H1 (cell line): ENCODE data around the gene MC5R. TPM values are rescaled to one million over a fixed set of nuclear protein-coding genes. Genes with fewer than 3 reads are reported as not detected.

Source experiments
- BCL11A ChIP-seq, 2 experiments: IDR thresholded peaks; one replicate each; pipeline ENCODE4 v1.6.1; 2011; ENCODE audit warnings: low read depth in 2 of 2, low read length in 2 of 2, mild to moderate bottlenecking in 2 of 2
- CEBPB ChIP-seq: IDR thresholded peaks from 2 replicates; pipeline ENCODE4 v1.6.1; 2012; ENCODE audit warnings: low read depth, low read length
- HDAC6 ChIP-seq: IDR thresholded peaks from one replicate; pipeline ENCODE4 v1.7.1; 2012; ENCODE audit warnings: low read depth, mild to moderate bottlenecking, inconsistent platforms, low read length, moderate library complexity
- MAFK ChIP-seq: IDR thresholded peaks from 2 replicates; pipeline ENCODE4 v1.6.1; 2012; ENCODE audit warnings: low read depth, mild to moderate bottlenecking, improper control_type of control experiment, low read length
- POLR2AphosphoS5 ChIP-seq: IDR thresholded peaks from 2 replicates; pipeline ENCODE4 v1.6.1; 2011; ENCODE audit warnings: low read depth, low read length
- SAP30 ChIP-seq: fragments of 300-600 bp; sonication (generic); IDR thresholded peaks from 2 replicates; pipeline ENCODE4 v1.7.1; 2012; ENCODE audit warnings: low read length, moderate library complexity, mild to moderate bottlenecking, inconsistent platforms; ENCODE audit not compliant: insufficient read depth, insufficient replicate concordance
- TAF1 ChIP-seq: IDR thresholded peaks from 2 replicates; pipeline ENCODE4 v1.6.1; 2011; ENCODE audit warnings: mild to moderate bottlenecking, low read depth, low read length
- YY1 ChIP-seq: IDR thresholded peaks from 2 replicates; pipeline ENCODE4 v1.6.1; 2011; ENCODE audit warnings: low read depth, mild to moderate bottlenecking, low read length
- polyA plus RNA-seq, 7 experiments: library from polyadenylated mRNA; depleted of rRNA in 3 of 7; stranded (reverse) in 5 of 7; unstranded in 2 of 7; fragments of >200 nt in 5 of 7; fragments of 200-250 nt in 2 of 7; gene quantifications; 1 replicate in 5 of 7; 2 replicates in 1 of 7; 4 replicates in 1 of 7; pipeline versions ENCODE4 v1.2.1 to v1.2.3, GENCODE V29; 2011 to 2013; ENCODE audit warnings: missing spikeins in 2 of 7, mixed read lengths in 2 of 7
- total RNA-seq: library from RNA; stranded (reverse); fragmentation: NEBNext Ultra II Directional; extraction: Animal tissue kit (Norgen Biotek cat#: 25700); gene quantifications from 2 replicates; pipeline ENCODE4 v1.2.1, GENCODE V29; 2021
- TF ChIP-seq, protein P1 (sequence below): fragments of 300-600 bp; sonication (generic); IDR thresholded peaks from 2 replicates; pipeline ENCODE4 v1.7.1; 2012; ENCODE audit warnings: low read length, moderate library complexity, mild to moderate bottlenecking, inconsistent platforms; ENCODE audit not compliant: insufficient replicate concordance
- TF ChIP-seq, protein P2 (sequence below): IDR thresholded peaks from 2 replicates; pipeline ENCODE4 v1.6.1; 2012; ENCODE audit warnings: inconsistent platforms
- TF ChIP-seq, protein P3 (sequence below): IDR thresholded peaks from 2 replicates; pipeline ENCODE4 v1.6.1; 2011; ENCODE audit warnings: low read depth, mild to moderate bottlenecking, low read length; ENCODE audit not compliant: insufficient read depth

MC5R gene
- total and polyA plus RNA-seq, 2 of the 8 experiments (the other 6 are each of a cell fraction or from before 2014, with no cell fraction given): 0.37 to 1.4 TPM

DNA sequence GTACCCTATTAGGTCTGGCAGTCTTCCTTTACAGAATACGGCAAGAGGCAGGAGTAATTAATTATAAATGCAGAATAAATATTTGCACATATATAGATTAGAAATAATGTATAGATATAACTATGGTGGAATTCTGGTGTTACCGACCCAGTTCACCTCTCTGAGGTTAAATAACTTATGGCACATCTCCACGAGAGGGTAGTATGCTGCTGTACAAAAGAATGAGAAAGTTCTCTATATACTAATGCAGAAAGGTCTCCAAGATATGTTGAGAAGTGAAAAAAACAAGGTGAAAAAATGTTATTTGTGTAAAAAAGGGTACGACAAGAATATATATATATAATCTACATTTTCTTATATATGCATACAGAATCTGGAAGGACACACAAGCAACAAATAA, 50.6 kb downstream of the MC5R start (continued):
- TF ChIP-seq, protein P1, sequence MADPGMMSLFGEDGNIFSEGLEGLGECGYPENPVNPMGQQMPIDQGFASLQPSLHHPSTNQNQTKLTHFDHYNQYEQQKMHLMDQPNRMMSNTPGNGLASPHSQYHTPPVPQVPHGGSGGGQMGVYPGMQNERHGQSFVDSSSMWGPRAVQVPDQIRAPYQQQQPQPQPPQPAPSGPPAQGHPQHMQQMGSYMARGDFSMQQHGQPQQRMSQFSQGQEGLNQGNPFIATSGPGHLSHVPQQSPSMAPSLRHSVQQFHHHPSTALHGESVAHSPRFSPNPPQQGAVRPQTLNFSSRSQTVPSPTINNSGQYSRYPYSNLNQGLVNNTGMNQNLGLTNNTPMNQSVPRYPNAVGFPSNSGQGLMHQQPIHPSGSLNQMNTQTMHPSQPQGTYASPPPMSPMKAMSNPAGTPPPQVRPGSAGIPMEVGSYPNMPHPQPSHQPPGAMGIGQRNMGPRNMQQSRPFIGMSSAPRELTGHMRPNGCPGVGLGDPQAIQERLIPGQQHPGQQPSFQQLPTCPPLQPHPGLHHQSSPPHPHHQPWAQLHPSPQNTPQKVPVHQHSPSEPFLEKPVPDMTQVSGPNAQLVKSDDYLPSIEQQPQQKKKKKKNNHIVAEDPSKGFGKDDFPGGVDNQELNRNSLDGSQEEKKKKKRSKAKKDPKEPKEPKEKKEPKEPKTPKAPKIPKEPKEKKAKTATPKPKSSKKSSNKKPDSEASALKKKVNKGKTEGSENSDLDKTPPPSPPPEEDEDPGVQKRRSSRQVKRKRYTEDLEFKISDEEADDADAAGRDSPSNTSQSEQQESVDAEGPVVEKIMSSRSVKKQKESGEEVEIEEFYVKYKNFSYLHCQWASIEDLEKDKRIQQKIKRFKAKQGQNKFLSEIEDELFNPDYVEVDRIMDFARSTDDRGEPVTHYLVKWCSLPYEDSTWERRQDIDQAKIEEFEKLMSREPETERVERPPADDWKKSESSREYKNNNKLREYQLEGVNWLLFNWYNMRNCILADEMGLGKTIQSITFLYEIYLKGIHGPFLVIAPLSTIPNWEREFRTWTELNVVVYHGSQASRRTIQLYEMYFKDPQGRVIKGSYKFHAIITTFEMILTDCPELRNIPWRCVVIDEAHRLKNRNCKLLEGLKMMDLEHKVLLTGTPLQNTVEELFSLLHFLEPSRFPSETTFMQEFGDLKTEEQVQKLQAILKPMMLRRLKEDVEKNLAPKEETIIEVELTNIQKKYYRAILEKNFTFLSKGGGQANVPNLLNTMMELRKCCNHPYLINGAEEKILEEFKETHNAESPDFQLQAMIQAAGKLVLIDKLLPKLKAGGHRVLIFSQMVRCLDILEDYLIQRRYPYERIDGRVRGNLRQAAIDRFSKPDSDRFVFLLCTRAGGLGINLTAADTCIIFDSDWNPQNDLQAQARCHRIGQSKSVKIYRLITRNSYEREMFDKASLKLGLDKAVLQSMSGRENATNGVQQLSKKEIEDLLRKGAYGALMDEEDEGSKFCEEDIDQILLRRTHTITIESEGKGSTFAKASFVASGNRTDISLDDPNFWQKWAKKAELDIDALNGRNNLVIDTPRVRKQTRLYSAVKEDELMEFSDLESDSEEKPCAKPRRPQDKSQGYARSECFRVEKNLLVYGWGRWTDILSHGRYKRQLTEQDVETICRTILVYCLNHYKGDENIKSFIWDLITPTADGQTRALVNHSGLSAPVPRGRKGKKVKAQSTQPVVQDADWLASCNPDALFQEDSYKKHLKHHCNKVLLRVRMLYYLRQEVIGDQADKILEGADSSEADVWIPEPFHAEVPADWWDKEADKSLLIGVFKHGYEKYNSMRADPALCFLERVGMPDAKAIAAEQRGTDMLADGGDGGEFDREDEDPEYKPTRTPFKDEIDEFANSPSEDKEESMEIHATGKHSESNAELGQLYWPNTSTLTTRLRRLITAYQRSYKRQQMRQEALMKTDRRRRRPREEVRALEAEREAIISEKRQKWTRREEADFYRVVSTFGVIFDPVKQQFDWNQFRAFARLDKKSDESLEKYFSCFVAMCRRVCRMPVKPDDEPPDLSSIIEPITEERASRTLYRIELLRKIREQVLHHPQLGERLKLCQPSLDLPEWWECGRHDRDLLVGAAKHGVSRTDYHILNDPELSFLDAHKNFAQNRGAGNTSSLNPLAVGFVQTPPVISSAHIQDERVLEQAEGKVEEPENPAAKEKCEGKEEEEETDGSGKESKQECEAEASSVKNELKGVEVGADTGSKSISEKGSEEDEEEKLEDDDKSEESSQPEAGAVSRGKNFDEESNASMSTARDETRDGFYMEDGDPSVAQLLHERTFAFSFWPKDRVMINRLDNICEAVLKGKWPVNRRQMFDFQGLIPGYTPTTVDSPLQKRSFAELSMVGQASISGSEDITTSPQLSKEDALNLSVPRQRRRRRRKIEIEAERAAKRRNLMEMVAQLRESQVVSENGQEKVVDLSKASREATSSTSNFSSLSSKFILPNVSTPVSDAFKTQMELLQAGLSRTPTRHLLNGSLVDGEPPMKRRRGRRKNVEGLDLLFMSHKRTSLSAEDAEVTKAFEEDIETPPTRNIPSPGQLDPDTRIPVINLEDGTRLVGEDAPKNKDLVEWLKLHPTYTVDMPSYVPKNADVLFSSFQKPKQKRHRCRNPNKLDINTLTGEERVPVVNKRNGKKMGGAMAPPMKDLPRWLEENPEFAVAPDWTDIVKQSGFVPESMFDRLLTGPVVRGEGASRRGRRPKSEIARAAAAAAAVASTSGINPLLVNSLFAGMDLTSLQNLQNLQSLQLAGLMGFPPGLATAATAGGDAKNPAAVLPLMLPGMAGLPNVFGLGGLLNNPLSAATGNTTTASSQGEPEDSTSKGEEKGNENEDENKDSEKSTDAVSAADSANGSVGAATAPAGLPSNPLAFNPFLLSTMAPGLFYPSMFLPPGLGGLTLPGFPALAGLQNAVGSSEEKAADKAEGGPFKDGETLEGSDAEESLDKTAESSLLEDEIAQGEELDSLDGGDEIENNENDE: no peak
- TF ChIP-seq MAFK: no peak
- no peak for TF ChIP-seq YY1
- no peak for TF ChIP-seq HDAC6
- no peak for TF ChIP-seq TAF1
- TF ChIP-seq POLR2AphosphoS5: no peak
- TF ChIP-seq, protein P2, sequence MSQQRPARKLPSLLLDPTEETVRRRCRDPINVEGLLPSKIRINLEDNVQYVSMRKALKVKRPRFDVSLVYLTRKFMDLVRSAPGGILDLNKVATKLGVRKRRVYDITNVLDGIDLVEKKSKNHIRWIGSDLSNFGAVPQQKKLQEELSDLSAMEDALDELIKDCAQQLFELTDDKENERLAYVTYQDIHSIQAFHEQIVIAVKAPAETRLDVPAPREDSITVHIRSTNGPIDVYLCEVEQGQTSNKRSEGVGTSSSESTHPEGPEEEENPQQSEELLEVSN: no peak
- TF ChIP-seq BCL11A (IDR thresholded peaks at IDR 0.05; ENCODE audit: low read depth in 2 of 2, low read length in 2 of 2): no peak
- no peak for TF ChIP-seq SAP30
- TF ChIP-seq, protein P3, sequence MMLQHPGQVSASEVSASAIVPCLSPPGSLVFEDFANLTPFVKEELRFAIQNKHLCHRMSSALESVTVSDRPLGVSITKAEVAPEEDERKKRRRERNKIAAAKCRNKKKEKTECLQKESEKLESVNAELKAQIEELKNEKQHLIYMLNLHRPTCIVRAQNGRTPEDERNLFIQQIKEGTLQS: no peak
- no peak for TF ChIP-seq CEBPB
